Neuronal stem cell (in vitro differentiated cells): ENCODE measurements around the gene ABHD3.

Source experiments
- DNase-seq: peaks from one replicate; pipeline ENCODE4 v3.0.0-alpha.2; 2013; ENCODE audit warnings: low spot score
- H2AFZ ChIP-seq: one replicate; pipeline ENCODE4 v1.6.1; 2013; ENCODE audit warnings: mild to moderate bottlenecking, low read length, inconsistent platforms
- H2AK5ac ChIP-seq: 2 replicates; pipeline ENCODE4 v1.6.1; 2013; ENCODE audit warnings: low read depth, mild to moderate bottlenecking, inconsistent platforms, low read length, moderate library complexity, mixed read lengths
- H2BK120ac ChIP-seq: 2 replicates; pipeline ENCODE4 v1.6.1; 2013; ENCODE audit warnings: low read depth, mild to moderate bottlenecking, inconsistent platforms, low read length, moderate library complexity, mixed read lengths
- H2BK12ac ChIP-seq: one replicate; pipeline ENCODE4 v1.6.1; 2013; ENCODE audit warnings: low read length, inconsistent platforms
- H2BK15ac ChIP-seq: 2 replicates; pipeline ENCODE4 v1.6.1; 2013; ENCODE audit warnings: mild to moderate bottlenecking, low read length, inconsistent platforms, mixed read lengths
- H2BK5ac ChIP-seq: one replicate; pipeline ENCODE4 v1.6.1; 2013; ENCODE audit warnings: inconsistent platforms, mild to moderate bottlenecking, low read length, moderate library complexity
- H3K14ac ChIP-seq: one replicate; pipeline ENCODE4 v1.6.1; 2013; ENCODE audit warnings: low read length, inconsistent platforms
- H3K18ac ChIP-seq: 2 replicates; pipeline ENCODE4 v1.6.1; 2013; ENCODE audit warnings: low read length, inconsistent platforms
- H3K23ac ChIP-seq: 2 replicates; pipeline ENCODE4 v1.6.1; 2013; ENCODE audit warnings: low read depth, mild to moderate bottlenecking, mixed read lengths, low read length, inconsistent platforms; ENCODE audit not compliant: poor library complexity
- H3K27ac ChIP-seq: replicated peaks from 3 replicates; pipeline ENCODE4 v1.5.1; 2013; ENCODE audit warnings: low read length, inconsistent platforms
- H3K27me3 ChIP-seq, 3 experiments: 2 replicates each; pipeline ENCODE4 v1.6.1; 2013; ENCODE audit warnings: low read length in 3 of 3, mild to moderate bottlenecking in 2 of 3, inconsistent platforms in 1 of 3, low read depth in 1 of 3, mixed read lengths in 1 of 3, moderate library complexity in 1 of 3; ENCODE audit not compliant: control insufficient read depth in 3 of 3, insufficient read depth in 3 of 3
- H3K36me3 ChIP-seq, 2 donors: replicated peaks in 1 of 2; 2 replicates each; pipeline ENCODE4 v1.6.1; 2013; ENCODE audit warnings: low read length in 2 of 2; ENCODE audit not compliant: control insufficient read depth in 2 of 2, insufficient read depth in 2 of 2
- H3K4ac ChIP-seq: 2 replicates; pipeline ENCODE4 v1.6.1; 2013; ENCODE audit warnings: inconsistent platforms, mild to moderate bottlenecking, low read length, moderate library complexity
- H3K4me1 ChIP-seq, 2 donors: 1 replicate in 1 of 2; 2 replicates in 1 of 2; pipeline ENCODE4 v1.6.1; 2013; ENCODE audit warnings: low read length in 2 of 2, low read depth in 1 of 2; ENCODE audit not compliant: control insufficient read depth in 2 of 2, insufficient read depth in 1 of 2
- H3K4me2 ChIP-seq: one replicate; pipeline ENCODE4 v1.6.1; 2013; ENCODE audit warnings: mild to moderate bottlenecking, low read length, inconsistent platforms; ENCODE audit not compliant: insufficient read depth, poor library complexity, severe bottlenecking
- H3K4me3 ChIP-seq, 2 donors: 2 replicates each; pipeline ENCODE4 v1.5.1; 2013; ENCODE audit warnings: low read length in 2 of 2, mild to moderate bottlenecking in 2 of 2, inconsistent platforms in 1 of 2, moderate library complexity in 1 of 2
- H3K79me1 ChIP-seq: one replicate; pipeline ENCODE4 v1.6.1; 2013; ENCODE audit warnings: low read depth, mild to moderate bottlenecking, inconsistent platforms, low read length, moderate library complexity
- H3K9ac ChIP-seq: one replicate; pipeline ENCODE4 v1.6.1; 2013; ENCODE audit warnings: mild to moderate bottlenecking, low read depth, low read length, inconsistent platforms; ENCODE audit not compliant: poor library complexity
- H3K9me3 ChIP-seq, 2 donors: replicated peaks in 1 of 2; 2 replicates each; pipeline versions ENCODE3 to v1.6.1; 2013; ENCODE audit warnings: low read length in 2 of 2, mild to moderate bottlenecking in 2 of 2, inconsistent platforms in 1 of 2, low read depth in 1 of 2, mixed read lengths in 1 of 2, moderate library complexity in 1 of 2; ENCODE audit not compliant: control insufficient read depth in 2 of 2, insufficient read depth in 1 of 2
- H4K8ac ChIP-seq: one replicate; pipeline ENCODE4 v1.6.1; 2013; ENCODE audit warnings: low read depth, mild to moderate bottlenecking, inconsistent platforms, low read length, moderate library complexity
- H4K91ac ChIP-seq: one replicate; pipeline ENCODE4 v1.6.1; 2013; ENCODE audit warnings: low read length, low read depth, mild to moderate bottlenecking, inconsistent platforms; ENCODE audit not compliant: poor library complexity
- WGBS, 2 donors: extraction: QIAGEN DNeasy Blood & Tissue Kit; methylation state at CpG; one replicate each; pipeline ENCODE4 v1.1.7; 2013; ENCODE audit warnings: missing lambda C conversion rate in 2 of 2, mixed read lengths in 1 of 2; ENCODE audit not compliant: insufficient read length in 2 of 2, insufficient replicate concordance in 1 of 2; ENCODE audit errors: extremely low coverage in 2 of 2; 5-methylcytosine and 5-hydroxymethylcytosine counted together

ABHD3 gene

DNA sequence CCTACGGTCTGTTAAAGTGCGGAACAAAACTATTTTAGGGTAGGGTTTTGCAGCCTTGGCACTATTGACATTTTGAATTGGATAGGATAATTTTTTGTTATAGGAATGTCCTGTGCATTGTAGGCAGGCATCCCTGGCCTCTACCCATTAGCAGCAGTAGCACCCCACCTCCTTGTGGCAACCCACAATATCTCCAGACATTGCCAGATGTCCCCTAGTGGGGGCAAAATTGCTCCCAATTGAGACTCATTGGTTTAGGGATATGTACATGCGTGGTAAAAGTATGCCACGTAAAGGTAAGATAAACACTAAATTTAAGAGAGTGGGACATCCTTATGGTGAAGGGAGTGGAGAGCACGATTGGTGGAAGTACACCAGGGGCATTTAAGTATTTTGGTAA lies 40.7 kb upstream of the ABHD3 start:
- no peak overlapping the region for H2BK5ac ChIP-seq
- no peak for DNase-seq
- no peak overlapping the region for H3K4me2 ChIP-seq
- H3K4me3 ChIP-seq, result no peak overlapping the region
- WGBS, 2 donors, result no CpG with 5 or more reads among the region's 5 CpGs
- H2BK12ac ChIP-seq, result no peak overlapping the region
- H3K79me1 ChIP-seq, result peaks cover 4% of the 10 kb centered on the region
- peaks cover 2 to 16% of the 10 kb centered on the region in 2 donors for H3K4me1 ChIP-seq
- H3K4ac ChIP-seq, result no peak overlapping the region
- no peak overlapping the region for H2BK15ac ChIP-seq
- no peak overlapping the region for H3K23ac ChIP-seq
- no peak overlapping the region for H3K14ac ChIP-seq
- H3K36me3 ChIP-seq, result peaks cover 1 to 23% of the 10 kb centered on the region in 2 donors
- H2AFZ ChIP-seq, result no peak overlapping the region
- H3K18ac ChIP-seq, result no peak overlapping the region
- H3K27ac ChIP-seq, result no peak overlapping the region
- H4K8ac ChIP-seq, result no peak overlapping the region
- H2AK5ac ChIP-seq, result no peak overlapping the region
- no peaks in the 10 kb centered on the region for H3K9me3 ChIP-seq
- H3K27me3 ChIP-seq, result no peaks in the 10 kb centered on the region
- no peak overlapping the region for H4K91ac ChIP-seq
- no peak overlapping the region for H2BK120ac ChIP-seq
- H3K9ac ChIP-seq, result no peak overlapping the region

DNA sequence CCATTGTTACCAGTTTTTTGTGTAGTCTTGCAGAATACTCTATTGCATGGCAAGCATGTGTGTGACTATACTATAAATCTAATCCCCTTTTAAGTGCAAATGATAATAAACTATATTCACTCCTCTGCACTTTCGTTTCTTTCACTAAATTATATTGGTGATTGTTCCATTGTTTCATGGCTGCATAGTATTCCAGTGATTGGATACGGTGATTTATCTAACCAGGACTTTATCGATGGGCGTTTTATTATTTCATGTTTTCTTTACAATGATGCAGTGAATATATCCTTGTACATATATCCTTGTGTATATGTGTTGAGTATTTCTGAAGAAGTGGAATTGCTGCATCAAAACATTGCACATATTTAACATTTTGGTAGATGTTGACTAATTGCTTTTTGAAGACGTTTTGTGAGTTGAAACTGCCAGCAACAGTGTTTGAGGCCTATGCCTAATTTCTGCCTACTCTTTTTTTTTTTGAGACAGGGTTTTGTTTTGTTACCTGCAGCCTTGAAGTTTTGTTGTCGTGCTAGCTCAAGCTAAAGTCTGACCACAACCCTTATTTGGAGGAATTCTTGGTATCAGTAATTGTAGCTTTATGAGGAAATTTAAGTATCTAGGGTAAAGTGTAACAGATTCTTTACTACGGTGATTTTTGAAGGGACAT lies 38.7 kb upstream of the ABHD3 start:
- Histone ChIP-seq H2AK5ac (no peak overlapping the region), H3K36me3 (peaks cover 1 to 23% of the 10 kb centered on the region in 2 donors), H3K27me3 (no peaks in the 10 kb centered on the region), H3K4me2 (no peak overlapping the region), H3K9me3 (no peaks in the 10 kb centered on the region), H4K8ac (no peak overlapping the region), H3K9ac (no peak overlapping the region), H3K18ac (no peak overlapping the region), H3K27ac (no peak overlapping the region), H3K79me1 (peaks cover 4% of the 10 kb centered on the region), H2BK5ac (no peak overlapping the region), H2BK15ac (no peak overlapping the region), H2BK120ac (no peak overlapping the region), H3K23ac (no peak overlapping the region), H3K4ac (no peak overlapping the region), H2AFZ (no peak overlapping the region), H3K14ac (no peak overlapping the region), H4K91ac (no peak overlapping the region), H2BK12ac (no peak overlapping the region), H3K4me1 (peaks cover 4 to 18% of the 10 kb centered on the region in 2 donors), H3K4me3 (peak overlapping the region in 1 of 2 donors; percentile 98)
- no CpG with 5 or more reads among the region's 7 CpGs for WGBS, 2 donors
- DNase-seq, result no peak

DNA sequence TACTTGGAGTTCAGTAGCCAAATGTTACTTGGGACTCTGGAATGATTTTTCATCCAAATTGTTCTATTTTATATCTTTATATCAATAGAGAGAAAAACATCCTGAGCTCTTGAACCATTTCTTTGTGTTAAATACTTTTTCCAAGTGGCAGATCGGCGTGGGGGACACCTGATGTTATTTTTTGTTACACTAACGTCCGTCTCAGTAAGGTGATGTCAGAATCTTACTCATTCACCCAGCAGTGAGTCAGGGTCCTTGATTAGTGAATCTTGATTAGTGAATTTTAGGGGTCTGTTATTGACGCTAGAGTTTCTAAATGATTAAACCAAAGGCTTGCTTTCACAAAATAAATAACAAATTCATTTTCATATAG lies 37.7 kb upstream of the ABHD3 start:
- Histone ChIP-seq H2AFZ (no peak overlapping the region), H3K36me3 (peaks cover 1 to 23% of the 10 kb centered on the region in 2 donors), H3K9me3 (no peaks in the 10 kb centered on the region), H3K4ac (no peak overlapping the region), H2BK12ac (no peak overlapping the region), H4K8ac (no peak overlapping the region), H3K23ac (no peak overlapping the region), H3K4me2 (peak overlapping the region; percentile 66), H3K4me3 (peak overlapping the region; percentile 91 to 98), H3K4me1 (peaks cover 3 to 11% of the 10 kb centered on the region in 2 donors), H3K9ac (no peak overlapping the region), H2BK5ac (no peak overlapping the region), H3K14ac (no peak overlapping the region), H3K18ac (no peak overlapping the region), H3K27ac (no peak overlapping the region), H2BK120ac (no peak overlapping the region), H4K91ac (no peak overlapping the region), H2AK5ac (no peak overlapping the region), H2BK15ac (no peak overlapping the region), H3K79me1 (peaks cover 4% of the 10 kb centered on the region), H3K27me3 (no peaks in the 10 kb centered on the region)
- DNase-seq, result no peak
- WGBS, 2 donors, result no CpG with 5 or more reads among the region's 5 CpGs

DNA sequence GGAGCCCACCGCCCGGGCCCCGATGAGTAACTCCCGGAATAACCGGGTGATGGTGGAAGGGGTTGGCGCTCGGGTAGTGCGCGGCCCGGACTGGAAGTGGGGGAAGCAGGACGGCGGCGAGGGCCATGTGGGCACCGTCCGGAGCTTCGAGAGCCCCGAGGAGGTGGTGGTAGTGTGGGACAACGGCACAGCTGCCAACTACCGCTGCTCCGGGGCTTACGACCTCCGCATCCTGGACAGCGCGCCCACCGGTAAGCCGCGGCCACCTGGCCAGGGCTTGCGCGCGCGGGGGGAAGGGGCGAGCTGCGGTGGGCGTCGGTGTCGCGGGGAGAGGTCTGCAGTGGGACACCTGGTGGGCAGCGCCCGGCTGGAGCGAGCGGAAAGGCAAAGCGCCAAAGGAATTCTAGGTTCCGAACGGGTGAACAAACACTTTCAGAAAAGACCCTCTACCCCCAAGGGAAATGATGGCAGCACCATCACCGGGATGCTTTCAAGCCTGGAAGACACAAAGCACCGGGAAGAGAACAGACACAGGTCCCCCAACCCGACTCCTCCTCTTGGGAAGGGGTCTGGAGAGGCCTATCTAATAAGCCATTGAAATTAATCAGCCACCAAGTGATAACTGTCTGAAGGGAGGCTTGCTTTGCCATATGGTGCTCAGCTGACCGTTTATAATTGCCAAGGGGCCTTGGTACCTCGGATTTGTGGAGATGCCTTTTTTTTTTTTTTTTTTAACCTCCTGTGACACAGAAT lies 37.2 kb upstream of the ABHD3 start:
- peaks cover 4% of the 10 kb centered on the region for H3K79me1 ChIP-seq
- H4K91ac ChIP-seq, result no peak overlapping the region
- peak overlapping the region; percentile 98 for H2AFZ ChIP-seq
- peak overlapping the region; percentile 95 for H2BK5ac ChIP-seq
- H2AK5ac ChIP-seq, result peak overlapping the region; percentile 97
- H3K27me3 ChIP-seq, result no peaks in the 10 kb centered on the region
- H2BK12ac ChIP-seq, result peak overlapping the region; percentile 90
- no peak overlapping the region for H2BK15ac ChIP-seq
- peak overlapping the region; percentile 86 for H3K23ac ChIP-seq
- peak overlapping the region; percentile 100 for H3K14ac ChIP-seq
- H3K9me3 ChIP-seq, result no peaks in the 10 kb centered on the region
- H3K4me3 ChIP-seq, result peak overlapping the region; percentile 91 to 98
- H3K4me2 ChIP-seq, result peak overlapping the region; percentile 66
- no CpG with 5 or more reads among the region's 49 CpGs for WGBS, 2 donors
- peaks cover 1 to 23% of the 10 kb centered on the region in 2 donors for H3K36me3 ChIP-seq
- H3K4ac ChIP-seq, result no peak overlapping the region
- peak overlapping the region; percentile 100 for H3K27ac ChIP-seq
- H3K4me1 ChIP-seq, result peaks cover 1 to 8% of the 10 kb centered on the region in 2 donors
- DNase-seq, result peak; percentile 21
- H3K18ac ChIP-seq, result peak overlapping the region; percentile 98
- H2BK120ac ChIP-seq, result no peak overlapping the region
- no peak overlapping the region for H4K8ac ChIP-seq
- peak overlapping the region; percentile 100 for H3K9ac ChIP-seq
